Ascending aorta (tissue), 2 donors: ENCODE results near the gene COL28A1. TPM values are rescaled to one million over a fixed set of nuclear protein-coding genes. Genes with fewer than 3 reads are reported as not detected.

Experiments used
- DNase-seq, 2 donors: peaks; one replicate each; pipeline ENCODE4 v3.0.0-alpha.2; 2019; ENCODE audit warnings: low spot score in 2 of 2
- H3K27ac ChIP-seq, 2 donors: fragments of 200-600 bp; sonication (generic); one replicate each; pipeline ENCODE4 v1.5.1; 2016 to 2017; ENCODE audit warnings: mild to moderate bottlenecking in 1 of 2
- H3K27me3 ChIP-seq: fragments of 200-600 bp; sonication (generic); one replicate; pipeline ENCODE4 v1.5.1; 2017
- H3K36me3 ChIP-seq, 2 donors: fragments of 200-600 bp; sonication (generic); one replicate each; pipeline ENCODE4 v1.5.1; 2016
- H3K4me1 ChIP-seq, 2 donors: fragments of 200-600 bp; sonication (generic); one replicate each; pipeline ENCODE4 v1.5.1; 2016 to 2017; ENCODE audit warnings: mild to moderate bottlenecking in 1 of 2
- H3K4me3 ChIP-seq, 2 donors: fragments of 200-600 bp; sonication (generic); one replicate each; pipeline ENCODE4 v1.5.1; 2016 to 2017; ENCODE audit warnings: mild to moderate bottlenecking in 1 of 2
- H3K9me3 ChIP-seq, 2 donors: fragments of 200-600 bp; sonication (generic); one replicate each; pipeline ENCODE4 v1.5.1; 2016
- intact Hi-C: fragments of 100-400 bp; cut with DNase I; formaldehyde crosslinking; loops from one replicate; pipeline ENCODE4 v1.15.1; 2023
- total RNA-seq: library from RNA; depleted of rRNA; stranded (reverse); fragments of >200 nt; gene quantifications from one replicate; pipeline ENCODE4 v1.1.0, GENCODE V29; 2016
- TF ChIP-seq, protein P1 (sequence below), 3 experiments: fragments of 200-600 bp in 2 of 3; fragments of 450-650 bp in 1 of 3; sonication (generic) in 2 of 3; IDR thresholded peaks; one replicate each; pipeline ENCODE4 v1.5.1; 2016 to 2019; ENCODE audit warnings: antibody characterized with exemption in 3 of 3, mild to moderate bottlenecking in 1 of 3, moderate library complexity in 1 of 3

Gene COL28A1
- total RNA-seq, 1 donor from 2014 or later: 0.11 TPM

DNA sequence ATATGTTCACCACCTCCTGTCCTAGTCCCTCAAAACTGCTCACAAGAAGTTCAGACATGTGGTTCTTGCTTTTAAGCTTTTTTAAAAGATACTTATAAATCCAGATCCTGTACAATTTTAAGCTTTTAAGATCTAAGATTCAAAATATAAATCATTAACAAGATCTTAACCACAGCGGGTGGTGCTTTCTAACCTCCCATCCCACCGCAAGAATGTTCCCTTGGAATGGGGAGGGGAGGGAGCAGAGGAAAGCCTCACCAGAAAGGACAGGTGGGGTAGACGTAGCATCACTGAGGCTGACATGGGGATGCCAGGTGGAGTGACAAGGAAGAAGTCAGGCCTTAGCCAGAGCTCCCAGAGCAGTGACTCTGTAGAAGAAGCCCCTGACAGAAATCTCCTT lies 219.8 kb downstream of the COL28A1 start:
- no peak for DNase-seq
- Histone ChIP-seq H3K4me1 (no peaks in the 10 kb centered on the region), H3K36me3 (no peaks in the 10 kb centered on the region), H3K27ac (no peak overlapping the region), H3K27me3 (no peaks in the 10 kb centered on the region), H3K9me3 (no peaks in the 10 kb centered on the region), H3K4me3 (no peak overlapping the region)
- intact Hi-C loops: no loop called here
- TF ChIP-seq, protein P1, sequence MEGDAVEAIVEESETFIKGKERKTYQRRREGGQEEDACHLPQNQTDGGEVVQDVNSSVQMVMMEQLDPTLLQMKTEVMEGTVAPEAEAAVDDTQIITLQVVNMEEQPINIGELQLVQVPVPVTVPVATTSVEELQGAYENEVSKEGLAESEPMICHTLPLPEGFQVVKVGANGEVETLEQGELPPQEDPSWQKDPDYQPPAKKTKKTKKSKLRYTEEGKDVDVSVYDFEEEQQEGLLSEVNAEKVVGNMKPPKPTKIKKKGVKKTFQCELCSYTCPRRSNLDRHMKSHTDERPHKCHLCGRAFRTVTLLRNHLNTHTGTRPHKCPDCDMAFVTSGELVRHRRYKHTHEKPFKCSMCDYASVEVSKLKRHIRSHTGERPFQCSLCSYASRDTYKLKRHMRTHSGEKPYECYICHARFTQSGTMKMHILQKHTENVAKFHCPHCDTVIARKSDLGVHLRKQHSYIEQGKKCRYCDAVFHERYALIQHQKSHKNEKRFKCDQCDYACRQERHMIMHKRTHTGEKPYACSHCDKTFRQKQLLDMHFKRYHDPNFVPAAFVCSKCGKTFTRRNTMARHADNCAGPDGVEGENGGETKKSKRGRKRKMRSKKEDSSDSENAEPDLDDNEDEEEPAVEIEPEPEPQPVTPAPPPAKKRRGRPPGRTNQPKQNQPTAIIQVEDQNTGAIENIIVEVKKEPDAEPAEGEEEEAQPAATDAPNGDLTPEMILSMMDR (IDR thresholded peaks at IDR 0.05): no peak

DNA sequence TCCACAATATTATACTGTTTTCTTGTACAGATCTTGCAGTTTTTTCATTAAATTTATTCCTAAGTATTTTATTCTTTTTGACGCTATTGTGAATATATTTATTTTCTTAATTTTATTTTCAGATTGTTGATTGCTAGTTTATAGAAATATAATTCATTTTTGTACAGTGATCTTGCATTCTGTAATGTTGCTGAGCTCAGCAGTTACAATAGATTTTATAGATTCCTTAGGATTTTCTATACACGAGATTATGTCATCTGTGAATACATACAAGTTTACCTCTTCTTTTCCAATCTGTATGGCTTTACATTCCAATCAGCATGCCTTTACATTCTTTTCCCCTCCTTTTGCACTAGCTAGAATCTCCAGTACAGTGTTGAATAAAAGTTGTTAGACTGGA lies 223.3 kb downstream of the COL28A1 start:
- Histone ChIP-seq H3K27ac (no peak overlapping the region), H3K27me3 (no peaks in the 10 kb centered on the region), H3K4me3 (no peak overlapping the region), H3K4me1 (no peaks in the 10 kb centered on the region), H3K9me3 (no peaks in the 10 kb centered on the region), H3K36me3 (no peaks in the 10 kb centered on the region)
- DNase-seq: no peak
- intact Hi-C loops: no loop called here
- TF ChIP-seq, protein P1 (IDR thresholded peaks at IDR 0.05): no peak

DNA sequence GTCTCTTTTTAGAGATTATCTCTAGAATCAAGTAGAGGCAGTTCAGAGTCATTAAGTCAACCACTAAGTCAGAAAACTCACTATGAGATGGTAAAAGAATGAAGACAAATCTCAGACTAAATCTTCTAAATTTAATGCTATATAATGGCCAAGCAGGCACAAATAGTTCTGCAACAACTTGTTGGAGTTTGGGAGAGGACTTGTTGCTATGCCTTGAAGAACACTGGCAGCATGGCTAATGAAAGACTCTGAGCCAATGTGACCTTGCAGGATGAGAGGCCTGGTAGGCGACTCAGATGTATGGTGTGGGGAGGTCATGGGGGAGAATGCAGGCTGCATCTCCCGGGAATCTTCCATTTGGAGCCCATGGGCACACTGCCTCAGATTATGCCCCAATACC lies 224.7 kb downstream of the COL28A1 start:
- intact Hi-C loops: no loop called here

DNA sequence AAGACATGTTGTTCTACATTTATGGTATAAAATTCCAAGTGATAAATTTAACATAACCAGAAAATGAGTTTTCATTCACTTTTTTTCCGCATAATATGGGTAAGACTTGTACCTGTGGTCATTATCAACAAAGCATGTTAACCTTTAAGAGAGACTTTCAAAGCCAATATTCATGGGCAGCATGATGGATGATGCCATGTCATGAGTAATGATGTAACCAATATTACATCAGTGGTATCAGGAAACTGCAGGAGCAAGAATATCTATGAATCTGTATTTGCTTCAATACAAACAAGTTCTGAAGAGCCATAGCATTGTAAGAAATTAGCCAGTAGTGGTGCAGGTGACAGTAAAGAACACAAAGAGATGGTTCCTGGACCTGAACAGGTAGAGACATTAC lies 226.5 kb downstream of the COL28A1 start:
- no peaks in the 10 kb centered on the region for H3K27me3 ChIP-seq
- TF ChIP-seq, protein P1 (IDR thresholded peaks at IDR 0.05): no peak
- H3K36me3 ChIP-seq: no peaks in the 10 kb centered on the region
- H3K27ac ChIP-seq: no peak overlapping the region
- intact Hi-C loops: no loop called here
- no peak overlapping the region for H3K4me3 ChIP-seq
- no peaks in the 10 kb centered on the region for H3K4me1 ChIP-seq
- no peaks in the 10 kb centered on the region for H3K9me3 ChIP-seq
- DNase-seq: no peak

More for the DNA sequence above, 224.7 kb downstream of the COL28A1 start:
- H3K4me3 ChIP-seq: no peak overlapping the region
- no peak overlapping the region for H3K27ac ChIP-seq
- DNase-seq: no peak
- H3K9me3 ChIP-seq: no peaks in the 10 kb centered on the region
- H3K27me3 ChIP-seq: no peaks in the 10 kb centered on the region
- H3K36me3 ChIP-seq: no peaks in the 10 kb centered on the region
- no peaks in the 10 kb centered on the region for H3K4me1 ChIP-seq
- TF ChIP-seq, protein P1 (IDR thresholded peaks at IDR 0.05): no peak

Other genes with a start within 250 kb of the COL28A1 start
- 14.6 TPM for gene MIOS, start 31.0 kb upstream of the COL28A1 start, total RNA-seq
- gene UMAD1, start 104.9 kb upstream of the COL28A1 start, total RNA-seq: 17.7 TPM
- gene RPA3, start 182.7 kb upstream of the COL28A1 start, total RNA-seq: 0.96 TPM